Bronchial epithelial cell (primary cell): ENCODE results near the gene TACR2. TPM values are rescaled to one million over a fixed set of nuclear protein-coding genes. Genes with fewer than 3 reads are reported as not detected.

Source experiments
- DNase-seq: peaks from one replicate; pipeline ENCODE4 v3.0.0-alpha.2; 2010; ENCODE audit warnings: low read depth
- FAIRE-seq: peaks from 2 replicates; lab custom pipeline; 2011; peaks lifted over from hg19 to GRCh38; lab: Jason Lieb, UNC
- H3K27me3 ChIP-seq: 2 replicates; pipeline ENCODE4 v1.5.1; 2011; ENCODE audit warnings: low read length; ENCODE audit not compliant: control insufficient read depth, insufficient read depth
- H3K36me3 ChIP-seq: 2 replicates; pipeline ENCODE4 v1.5.1; 2011; ENCODE audit warnings: low read length; ENCODE audit not compliant: control insufficient read depth, insufficient read depth
- H3K4me3 ChIP-seq: 2 replicates; pipeline ENCODE4 v1.5.1; 2011; ENCODE audit warnings: mild to moderate bottlenecking, low read depth, low read length, control low read depth
- CTCF ChIP-seq: IDR thresholded peaks from 2 replicates; pipeline ENCODE4 v1.5.1; 2011; ENCODE audit warnings: mild to moderate bottlenecking, moderate library complexity, low read length, control low read depth, inconsistent platforms; ENCODE audit not compliant: insufficient read depth, severe bottlenecking
- total RNA-seq: library from RNA; depleted of rRNA; stranded (reverse); fragments of >200 nt; gene quantifications from 2 replicates; pipeline ENCODE4 v1.2.1, GENCODE V29; 2014

Gene TACR2
- total RNA-seq, 1 donor from 2014 or later: under 0.01 TPM

GRCh38 chr10:69415049-69415448 lies 1.7 kb downstream of the TACR2 start:
- FAIRE-seq (no peak), DNase-seq (no peak)
- Histone ChIP-seq H3K27me3 (no peaks in the 10 kb centered on the region), H3K4me3 (no peak overlapping the region), H3K36me3 (no peaks in the 10 kb centered on the region)
- TF ChIP-seq CTCF: no peak

GRCh38 chr10:69414036-69415018 lies 2.4 kb downstream of the TACR2 start:
- Histone ChIP-seq H3K27me3 (no peaks in the 10 kb centered on the region), H3K4me3 (no peak overlapping the region), H3K36me3 (no peaks in the 10 kb centered on the region)
- TF ChIP-seq CTCF: no peak
- DNase-seq: no peak
- no peak for FAIRE-seq

DNA sequence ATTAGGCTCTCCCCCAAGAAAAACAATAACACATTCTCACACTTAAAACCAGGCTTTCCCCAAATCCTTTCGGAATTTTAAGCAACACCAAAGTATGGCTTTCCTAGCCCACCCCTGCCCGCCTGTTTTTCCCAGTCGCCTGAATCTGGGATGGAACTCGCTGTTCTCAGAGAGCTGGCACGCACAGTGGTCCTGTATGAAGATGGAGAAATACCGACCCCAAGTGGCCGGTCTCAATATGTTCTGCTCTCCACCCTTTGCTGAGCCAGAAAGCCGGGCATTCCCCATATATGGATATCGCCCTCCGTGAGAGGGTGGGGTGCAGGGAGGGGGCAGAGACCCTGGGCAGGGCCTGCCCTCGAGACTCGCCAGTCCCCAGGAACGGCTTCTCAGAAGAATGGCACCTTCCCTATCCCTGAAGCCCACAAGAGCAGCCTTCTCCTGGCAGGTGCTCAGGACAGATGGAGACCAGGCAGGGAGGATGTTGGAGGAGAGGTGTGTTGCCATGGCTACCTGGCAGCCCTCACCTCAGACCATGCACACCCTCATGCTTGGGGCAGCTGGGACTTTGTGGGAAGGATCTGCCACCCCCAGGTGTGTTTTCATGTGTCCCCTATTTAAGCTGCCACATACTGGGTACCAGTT lies 3.4 kb downstream of the TACR2 start:
- peak; percentile 61 for TF ChIP-seq CTCF
- peak; percentile 43 for DNase-seq
- Histone ChIP-seq H3K36me3 (no peaks in the 10 kb centered on the region), H3K4me3 (no peak overlapping the region), H3K27me3 (no peaks in the 10 kb centered on the region)
- FAIRE-seq: peak; percentile 47

DNA sequence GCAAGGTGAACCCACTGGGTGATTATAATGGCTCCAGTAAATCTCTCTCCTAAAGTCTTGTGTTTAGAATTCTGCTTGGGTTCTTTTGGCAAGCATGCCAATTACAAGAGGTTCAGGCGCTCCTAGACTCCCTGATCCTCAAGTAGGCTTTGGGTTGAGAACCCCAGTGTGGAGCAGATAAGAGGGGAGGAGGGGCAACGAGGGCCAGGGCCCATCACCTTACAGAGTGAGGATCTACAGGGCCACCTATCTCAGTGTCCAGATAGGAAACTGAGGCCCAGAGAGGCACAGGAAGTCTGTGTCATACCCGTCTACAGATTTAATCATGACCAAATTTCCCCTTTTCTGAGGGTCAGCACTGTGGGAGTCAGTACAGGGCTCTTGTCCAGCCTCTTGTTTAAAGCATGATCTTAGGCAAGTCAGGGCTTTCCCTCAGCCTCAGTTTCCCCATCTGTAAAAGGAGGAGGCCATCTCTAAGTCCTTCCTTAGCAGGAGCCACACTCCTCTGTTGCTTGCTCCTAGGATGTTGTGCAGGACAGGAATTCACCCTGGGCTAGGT lies 4.4 kb downstream of the TACR2 start:
- TF ChIP-seq CTCF: no peak
- no peak for FAIRE-seq

GRCh38 chr10:69411476-69411875 lies 5.2 kb downstream of the TACR2 start:
- FAIRE-seq: no peak
- H3K27me3 ChIP-seq: no peaks in the 10 kb centered on the region
- H3K4me3 ChIP-seq: no peak overlapping the region
- no peak for DNase-seq
- TF ChIP-seq CTCF: no peak
- no peaks in the 10 kb centered on the region for H3K36me3 ChIP-seq

More for the DNA sequence above, 4.4 kb downstream of the TACR2 start:
- H3K27me3 ChIP-seq: no peaks in the 10 kb centered on the region
- no peaks in the 10 kb centered on the region for H3K36me3 ChIP-seq
- H3K4me3 ChIP-seq: no peak overlapping the region
- no peak for DNase-seq
